ENCODE measurements around the gene GAK. TPM values are rescaled to one million over a fixed set of nuclear protein-coding genes. Genes with fewer than 3 reads are reported as not detected.

GAK gene
- total RNA-seq, 1 experiment from 2014 or later = 86.6 TPM

DNA sequence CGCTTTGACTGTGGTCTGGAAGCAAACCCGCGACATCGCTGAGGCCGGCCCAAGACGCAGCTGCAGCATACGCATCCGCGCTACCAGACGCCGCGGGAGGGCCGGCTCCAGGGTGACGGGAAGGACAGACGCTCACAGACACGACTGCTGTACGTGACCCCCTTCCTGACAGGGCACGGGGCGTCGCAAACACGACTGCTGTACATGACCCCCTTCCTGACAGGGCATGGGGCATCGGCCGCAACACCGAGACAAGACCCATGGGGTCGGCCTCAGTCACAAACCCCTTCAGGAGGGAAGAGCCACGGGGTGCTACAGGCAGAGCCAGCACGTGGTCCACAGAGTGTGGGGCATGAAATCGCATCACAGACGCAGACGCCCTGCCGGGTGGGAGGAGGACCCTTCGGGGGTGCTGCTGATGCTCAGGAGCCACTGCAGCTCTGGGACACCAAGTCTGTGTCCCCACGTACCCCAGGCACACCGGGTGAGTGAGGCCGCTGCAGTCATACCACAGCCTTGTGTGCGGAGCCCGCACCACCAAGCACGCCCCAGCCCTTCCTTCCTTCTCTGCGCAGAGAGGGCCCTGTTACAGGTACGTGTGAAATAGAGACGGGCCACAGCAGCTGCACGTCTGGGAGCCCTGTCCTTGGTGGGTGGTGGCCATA is 67.5 kb downstream of the GAK start:
- no TSS peak for BruUV-seq (replicated peaks)
- in situ Hi-C loops (cut with HindIII; ENCODE audit: low pct_unique_long_range_greater_than_20kb, low sequenced_read_pairs) = no loop called here
- Histone ChIP-seq H3K9me3 (ENCODE audit: control insufficient read depth, insufficient read depth, low read depth, low read length) (no peaks in the 10 kb centered on the region), H3K4me1 (ENCODE audit: control insufficient read depth, insufficient read depth, low read length) (no peaks in the 10 kb centered on the region), H3K36me3 (ENCODE audit: control insufficient read depth, insufficient read depth, low read length) (no peaks in the 10 kb centered on the region), H3K4me3 (ENCODE audit: low read depth in 2 of 2, low read length in 2 of 2) (no peak overlapping the region), H3K27ac (ENCODE audit: low read length) (no peak overlapping the region), H3K27me3 (ENCODE audit: control insufficient read depth, insufficient read depth, low read length) (no peaks in the 10 kb centered on the region)
- TF ChIP-seq POLR2AphosphoS5 (IDR thresholded peaks at IDR 0.05; ENCODE audit: low read depth, low read length) (no peak), SIN3A (IDR thresholded peaks at IDR 0.05; ENCODE audit: borderline replicate concordance, insufficient read depth, low read depth, low read length) (no peak), TCF7L2 (IDR thresholded peaks at IDR 0.05; ENCODE audit: low read depth, low read length) (no peak)
- TF ChIP-seq, protein P1, sequence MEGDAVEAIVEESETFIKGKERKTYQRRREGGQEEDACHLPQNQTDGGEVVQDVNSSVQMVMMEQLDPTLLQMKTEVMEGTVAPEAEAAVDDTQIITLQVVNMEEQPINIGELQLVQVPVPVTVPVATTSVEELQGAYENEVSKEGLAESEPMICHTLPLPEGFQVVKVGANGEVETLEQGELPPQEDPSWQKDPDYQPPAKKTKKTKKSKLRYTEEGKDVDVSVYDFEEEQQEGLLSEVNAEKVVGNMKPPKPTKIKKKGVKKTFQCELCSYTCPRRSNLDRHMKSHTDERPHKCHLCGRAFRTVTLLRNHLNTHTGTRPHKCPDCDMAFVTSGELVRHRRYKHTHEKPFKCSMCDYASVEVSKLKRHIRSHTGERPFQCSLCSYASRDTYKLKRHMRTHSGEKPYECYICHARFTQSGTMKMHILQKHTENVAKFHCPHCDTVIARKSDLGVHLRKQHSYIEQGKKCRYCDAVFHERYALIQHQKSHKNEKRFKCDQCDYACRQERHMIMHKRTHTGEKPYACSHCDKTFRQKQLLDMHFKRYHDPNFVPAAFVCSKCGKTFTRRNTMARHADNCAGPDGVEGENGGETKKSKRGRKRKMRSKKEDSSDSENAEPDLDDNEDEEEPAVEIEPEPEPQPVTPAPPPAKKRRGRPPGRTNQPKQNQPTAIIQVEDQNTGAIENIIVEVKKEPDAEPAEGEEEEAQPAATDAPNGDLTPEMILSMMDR (IDR thresholded peaks at IDR 0.05) = no peak
- TF ChIP-seq, protein P2, sequence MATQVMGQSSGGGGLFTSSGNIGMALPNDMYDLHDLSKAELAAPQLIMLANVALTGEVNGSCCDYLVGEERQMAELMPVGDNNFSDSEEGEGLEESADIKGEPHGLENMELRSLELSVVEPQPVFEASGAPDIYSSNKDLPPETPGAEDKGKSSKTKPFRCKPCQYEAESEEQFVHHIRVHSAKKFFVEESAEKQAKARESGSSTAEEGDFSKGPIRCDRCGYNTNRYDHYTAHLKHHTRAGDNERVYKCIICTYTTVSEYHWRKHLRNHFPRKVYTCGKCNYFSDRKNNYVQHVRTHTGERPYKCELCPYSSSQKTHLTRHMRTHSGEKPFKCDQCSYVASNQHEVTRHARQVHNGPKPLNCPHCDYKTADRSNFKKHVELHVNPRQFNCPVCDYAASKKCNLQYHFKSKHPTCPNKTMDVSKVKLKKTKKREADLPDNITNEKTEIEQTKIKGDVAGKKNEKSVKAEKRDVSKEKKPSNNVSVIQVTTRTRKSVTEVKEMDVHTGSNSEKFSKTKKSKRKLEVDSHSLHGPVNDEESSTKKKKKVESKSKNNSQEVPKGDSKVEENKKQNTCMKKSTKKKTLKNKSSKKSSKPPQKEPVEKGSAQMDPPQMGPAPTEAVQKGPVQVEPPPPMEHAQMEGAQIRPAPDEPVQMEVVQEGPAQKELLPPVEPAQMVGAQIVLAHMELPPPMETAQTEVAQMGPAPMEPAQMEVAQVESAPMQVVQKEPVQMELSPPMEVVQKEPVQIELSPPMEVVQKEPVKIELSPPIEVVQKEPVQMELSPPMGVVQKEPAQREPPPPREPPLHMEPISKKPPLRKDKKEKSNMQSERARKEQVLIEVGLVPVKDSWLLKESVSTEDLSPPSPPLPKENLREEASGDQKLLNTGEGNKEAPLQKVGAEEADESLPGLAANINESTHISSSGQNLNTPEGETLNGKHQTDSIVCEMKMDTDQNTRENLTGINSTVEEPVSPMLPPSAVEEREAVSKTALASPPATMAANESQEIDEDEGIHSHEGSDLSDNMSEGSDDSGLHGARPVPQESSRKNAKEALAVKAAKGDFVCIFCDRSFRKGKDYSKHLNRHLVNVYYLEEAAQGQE (IDR thresholded peaks at IDR 0.05; ENCODE audit: insufficient read depth in 1 of 2, low read depth in 2 of 2, low read length in 1 of 2) = no peak
- DNase-seq (ENCODE audit: low read depth, low spot score) (no peak), ATAC-seq (no peak)
- CTCF ChIA-PET = no interaction called here
- intact Hi-C loops (cut with micrococcal nuclease; ENCODE audit: unreplicated experiment) = no loop called here
- POLR2A ChIA-PET = no interaction called here

DNA sequence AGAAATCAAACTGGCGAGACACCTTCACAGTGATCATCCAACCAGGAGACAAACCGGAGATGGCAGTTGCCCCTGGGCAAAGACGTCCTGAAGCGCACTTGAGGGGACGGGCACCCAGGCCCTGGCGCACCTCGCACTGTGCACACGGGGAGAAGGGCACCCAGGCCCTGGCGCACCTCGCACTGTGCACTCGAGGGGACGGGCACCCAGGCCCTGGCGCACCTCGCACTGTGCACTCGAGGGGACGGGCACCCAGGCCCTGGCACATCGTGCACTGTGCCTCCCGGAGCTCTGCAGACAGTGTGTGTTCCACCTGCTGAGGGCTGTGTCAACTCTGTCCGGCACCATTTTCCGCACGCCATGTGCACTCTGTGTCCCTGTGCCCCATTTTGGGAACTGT is 71.6 kb downstream of the GAK start:
- CTCF ChIA-PET = no interaction called here
- no peak overlapping the region for H3K27ac ChIP-seq (ENCODE audit: low read length)
- in situ Hi-C loops (cut with HindIII; ENCODE audit: low pct_unique_long_range_greater_than_20kb, low sequenced_read_pairs) = no loop called here
- ATAC-seq (no peak), DNase-seq (ENCODE audit: low read depth, low spot score) (no peak)
- H3K4me3 ChIP-seq (ENCODE audit: low read depth in 2 of 2, low read length in 2 of 2) = no peak overlapping the region
- TF ChIP-seq TCF7L2 (IDR thresholded peaks at IDR 0.05; ENCODE audit: low read depth, low read length) (no peak), SIN3A (IDR thresholded peaks at IDR 0.05; ENCODE audit: borderline replicate concordance, insufficient read depth, low read depth, low read length) (no peak), POLR2AphosphoS5 (IDR thresholded peaks at IDR 0.05; ENCODE audit: low read depth, low read length) (no peak)
- TF ChIP-seq, protein P1 (IDR thresholded peaks at IDR 0.05) = no peak
- TF ChIP-seq, protein P2 (IDR thresholded peaks at IDR 0.05; ENCODE audit: insufficient read depth in 1 of 2, low read depth in 2 of 2, low read length in 1 of 2) = no peak
- no peaks in the 10 kb centered on the region for H3K36me3 ChIP-seq (ENCODE audit: control insufficient read depth, insufficient read depth, low read length)
- POLR2A ChIA-PET = no interaction called here
- intact Hi-C loops (cut with micrococcal nuclease; ENCODE audit: unreplicated experiment) = no loop called here
- H3K9me3 ChIP-seq (ENCODE audit: control insufficient read depth, insufficient read depth, low read depth, low read length) = no peaks in the 10 kb centered on the region
- no peaks in the 10 kb centered on the region for H3K4me1 ChIP-seq (ENCODE audit: control insufficient read depth, insufficient read depth, low read length)
- no TSS peak for BruUV-seq (replicated peaks)
- no peaks in the 10 kb centered on the region for H3K27me3 ChIP-seq (ENCODE audit: control insufficient read depth, insufficient read depth, low read length)

Data from Panc1 (cell line).